GM23248 (cell line): Measurements from ENCODE around the gene SLIT3.

Experiments used
- EZH2 ChIP-seq: fragments of 200-600 bp; sonication (generic); IDR thresholded peaks from 2 replicates; pipeline ENCODE4 v1.6.1; 2018; ENCODE audit warnings: antibody characterized with exemption, mild to moderate bottlenecking; ENCODE audit not compliant: insufficient read depth, poor library complexity, severe bottlenecking
- EZH2phosphoT487 ChIP-seq: fragments of 200-600 bp; sonication (generic); IDR thresholded peaks from 2 replicates; pipeline ENCODE4 v1.6.1; 2018; ENCODE audit warnings: antibody characterized with exemption, moderate library complexity, mild to moderate bottlenecking, low read depth; ENCODE audit not compliant: insufficient read depth

DNA sequence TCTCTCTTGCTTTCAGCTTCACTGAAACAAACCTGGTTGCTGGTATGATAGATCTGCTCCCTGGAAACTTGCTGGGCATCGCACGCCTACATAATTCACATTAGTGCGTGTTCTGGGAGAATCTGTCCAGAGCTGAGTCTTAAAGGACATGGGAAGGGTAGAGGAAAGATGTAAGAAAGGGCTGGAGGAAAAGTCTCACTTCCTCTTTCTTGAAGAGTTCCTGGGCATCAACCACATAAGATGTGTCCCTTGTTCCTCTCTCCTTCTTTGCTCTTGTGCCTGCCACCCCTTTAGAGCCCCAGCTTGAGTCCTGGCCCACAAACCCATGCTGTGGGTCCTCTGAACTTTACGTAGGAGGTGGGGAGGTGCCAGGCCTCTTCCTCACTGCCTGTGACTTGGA, 516.5 kb downstream of the SLIT3 start:
- TF ChIP-seq EZH2phosphoT487 (no peak), EZH2 (no peak)
